ENCODE measurements around the gene DNAI2. TPM values are rescaled to one million over a fixed set of nuclear protein-coding genes. Genes with fewer than 3 reads are reported as not detected.

Gene DNAI2
- total RNA-seq, 1 donor = not detected

DNA sequence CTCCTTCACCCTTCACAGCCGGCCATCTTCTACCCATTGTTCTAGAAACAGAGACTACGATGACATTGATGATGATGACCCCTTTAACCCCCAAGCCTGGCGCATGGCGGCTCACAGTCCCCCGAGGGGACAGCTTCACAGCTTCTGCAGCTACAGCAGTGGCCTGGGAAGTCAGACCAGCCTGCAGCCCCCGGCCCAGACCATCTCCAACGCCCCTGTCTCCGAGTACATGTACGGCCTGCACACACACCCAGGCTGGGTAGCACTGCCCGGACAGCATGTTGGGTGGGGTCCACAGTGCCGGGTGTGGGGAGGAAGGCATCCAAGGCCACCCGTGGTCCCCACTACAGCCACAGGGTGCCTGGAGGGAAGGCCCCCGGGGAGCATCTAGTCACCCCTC is 21.0 kb upstream of the DNAI2 start:
- no peak overlapping the region for H3K4me2 ChIP-seq (ENCODE audit: insufficient read depth, low read length)
- H3K9me3 ChIP-seq (ENCODE audit: low read depth, low read length) = no peaks in the 10 kb centered on the region
- H3K27ac ChIP-seq (ENCODE audit: low read depth, low read length) = no peak overlapping the region
- no peak overlapping the region for H3K4me3 ChIP-seq (ENCODE audit: insufficient read depth, low read length)
- no peaks in the 10 kb centered on the region for H4K20me1 ChIP-seq (ENCODE audit: insufficient read depth, low read length)
- H3K36me3 ChIP-seq (ENCODE audit: insufficient read depth, low read length) = no peaks in the 10 kb centered on the region
- H3K4me1 ChIP-seq (ENCODE audit: insufficient read depth, low read length) = no peaks in the 10 kb centered on the region
- DNase-seq (ENCODE audit: insufficient read length, low spot score, missing footprints) = peak; percentile 39
- TF ChIP-seq, protein P1, sequence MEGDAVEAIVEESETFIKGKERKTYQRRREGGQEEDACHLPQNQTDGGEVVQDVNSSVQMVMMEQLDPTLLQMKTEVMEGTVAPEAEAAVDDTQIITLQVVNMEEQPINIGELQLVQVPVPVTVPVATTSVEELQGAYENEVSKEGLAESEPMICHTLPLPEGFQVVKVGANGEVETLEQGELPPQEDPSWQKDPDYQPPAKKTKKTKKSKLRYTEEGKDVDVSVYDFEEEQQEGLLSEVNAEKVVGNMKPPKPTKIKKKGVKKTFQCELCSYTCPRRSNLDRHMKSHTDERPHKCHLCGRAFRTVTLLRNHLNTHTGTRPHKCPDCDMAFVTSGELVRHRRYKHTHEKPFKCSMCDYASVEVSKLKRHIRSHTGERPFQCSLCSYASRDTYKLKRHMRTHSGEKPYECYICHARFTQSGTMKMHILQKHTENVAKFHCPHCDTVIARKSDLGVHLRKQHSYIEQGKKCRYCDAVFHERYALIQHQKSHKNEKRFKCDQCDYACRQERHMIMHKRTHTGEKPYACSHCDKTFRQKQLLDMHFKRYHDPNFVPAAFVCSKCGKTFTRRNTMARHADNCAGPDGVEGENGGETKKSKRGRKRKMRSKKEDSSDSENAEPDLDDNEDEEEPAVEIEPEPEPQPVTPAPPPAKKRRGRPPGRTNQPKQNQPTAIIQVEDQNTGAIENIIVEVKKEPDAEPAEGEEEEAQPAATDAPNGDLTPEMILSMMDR (IDR thresholded peaks at IDR 0.05; ENCODE audit: extremely low read depth, low read depth, low read length) = no peak
- H2AFZ ChIP-seq (ENCODE audit: low read length) = no peak overlapping the region
- H3K79me2 ChIP-seq (ENCODE audit: insufficient read depth, low read length) = no peaks in the 10 kb centered on the region
- no peaks in the 10 kb centered on the region for H3K27me3 ChIP-seq (ENCODE audit: insufficient read depth, low read length)

- no peak overlapping the region for H3K4me3 ChIP-seq (ENCODE audit: insufficient read depth, low read length)
- no peak overlapping the region for H3K4me2 ChIP-seq (ENCODE audit: insufficient read depth, low read length)
- H3K36me3 ChIP-seq (ENCODE audit: insufficient read depth, low read length) = no peaks in the 10 kb centered on the region
- no peaks in the 10 kb centered on the region for H3K9me3 ChIP-seq (ENCODE audit: low read depth, low read length)
- TF ChIP-seq, protein P1 (IDR thresholded peaks at IDR 0.05; ENCODE audit: extremely low read depth, low read depth, low read length) = no peak
- H3K27me3 ChIP-seq (ENCODE audit: insufficient read depth, low read length) = no peaks in the 10 kb centered on the region
- peak; percentile 75 for DNase-seq (ENCODE audit: insufficient read length, low spot score, missing footprints)
- no peaks in the 10 kb centered on the region for H3K4me1 ChIP-seq (ENCODE audit: insufficient read depth, low read length)
- no peak overlapping the region for H3K27ac ChIP-seq (ENCODE audit: low read depth, low read length)
- H4K20me1 ChIP-seq (ENCODE audit: insufficient read depth, low read length) = no peaks in the 10 kb centered on the region
- H2AFZ ChIP-seq (ENCODE audit: low read length) = no peak overlapping the region
- no peaks in the 10 kb centered on the region for H3K79me2 ChIP-seq (ENCODE audit: insufficient read depth, low read length)
Observed at GRCh38 chr17:74257311-74257710, 16.7 kb upstream of the DNAI2 start.

- no peak overlapping the region for H2AFZ ChIP-seq (ENCODE audit: low read length)
- H4K20me1 ChIP-seq (ENCODE audit: insufficient read depth, low read length) = no peaks in the 10 kb centered on the region
- no peaks in the 10 kb centered on the region for H3K4me1 ChIP-seq (ENCODE audit: insufficient read depth, low read length)
- H3K4me3 ChIP-seq (ENCODE audit: insufficient read depth, low read length) = no peak overlapping the region
- peak; percentile 58 for DNase-seq (ENCODE audit: insufficient read length, low spot score, missing footprints)
- no peaks in the 10 kb centered on the region for H3K79me2 ChIP-seq (ENCODE audit: insufficient read depth, low read length)
- TF ChIP-seq, protein P1 (IDR thresholded peaks at IDR 0.05; ENCODE audit: extremely low read depth, low read depth, low read length) = no peak
- no peaks in the 10 kb centered on the region for H3K9me3 ChIP-seq (ENCODE audit: low read depth, low read length)
- H3K27ac ChIP-seq (ENCODE audit: low read depth, low read length) = no peak overlapping the region
- H3K4me2 ChIP-seq (ENCODE audit: insufficient read depth, low read length) = no peak overlapping the region
- no peaks in the 10 kb centered on the region for H3K27me3 ChIP-seq (ENCODE audit: insufficient read depth, low read length)
- H3K36me3 ChIP-seq (ENCODE audit: insufficient read depth, low read length) = no peaks in the 10 kb centered on the region
Observed at GRCh38 chr17:74259667-74260524, 14.1 kb upstream of the DNAI2 start.

GRCh38 chr17:74260525-74260850 is 13.5 kb upstream of the DNAI2 start:
- H3K79me2 ChIP-seq (ENCODE audit: insufficient read depth, low read length) = no peaks in the 10 kb centered on the region

More at GRCh38 chr17:74260525-74260850, 13.5 kb upstream of the DNAI2 start:
- no peak overlapping the region for H2AFZ ChIP-seq (ENCODE audit: low read length)
- H3K9me3 ChIP-seq (ENCODE audit: low read depth, low read length) = no peaks in the 10 kb centered on the region
- H3K4me2 ChIP-seq (ENCODE audit: insufficient read depth, low read length) = no peak overlapping the region
- TF ChIP-seq, protein P1 (IDR thresholded peaks at IDR 0.05; ENCODE audit: extremely low read depth, low read depth, low read length) = no peak
- DNase-seq (ENCODE audit: insufficient read length, low spot score, missing footprints) = peak; percentile 22
- H3K36me3 ChIP-seq (ENCODE audit: insufficient read depth, low read length) = no peaks in the 10 kb centered on the region
- no peak overlapping the region for H3K27ac ChIP-seq (ENCODE audit: low read depth, low read length)
- H3K27me3 ChIP-seq (ENCODE audit: insufficient read depth, low read length) = no peaks in the 10 kb centered on the region
- no peak overlapping the region for H3K4me3 ChIP-seq (ENCODE audit: insufficient read depth, low read length)
- H3K4me1 ChIP-seq (ENCODE audit: insufficient read depth, low read length) = no peaks in the 10 kb centered on the region
- no peaks in the 10 kb centered on the region for H4K20me1 ChIP-seq (ENCODE audit: insufficient read depth, low read length)
